ENCODE results near the gene PPM1F.

Gene PPM1F

GRCh38 chr22:21926728-21927127 is 25.9 kb downstream of the PPM1F start:
- no peak for DNase-seq (ENCODE audit: low read depth)
- H3K4me3 ChIP-seq (ENCODE audit: low read length): no peak overlapping the region
- TF ChIP-seq CTCF (IDR thresholded peaks at IDR 0.05; ENCODE audit: insufficient read depth, low read depth, low read length, missing control alignments): no peak

- TF ChIP-seq CTCF (IDR thresholded peaks at IDR 0.05; ENCODE audit: insufficient read depth, low read depth, low read length, missing control alignments): no peak
- DNase-seq (ENCODE audit: low read depth): no peak
- no peak overlapping the region for H3K4me3 ChIP-seq (ENCODE audit: low read length)
Measured at GRCh38 chr22:21923163-21923561, 29.5 kb downstream of the PPM1F start.

- no peak for DNase-seq (ENCODE audit: low read depth)
- H3K4me3 ChIP-seq (ENCODE audit: low read length): no peak overlapping the region
- TF ChIP-seq CTCF (IDR thresholded peaks at IDR 0.05; ENCODE audit: insufficient read depth, low read depth, low read length, missing control alignments): no peak
Measured at GRCh38 chr22:21922370-21923162, 30.1 kb downstream of the PPM1F start.

- DNase-seq (ENCODE audit: low read depth): no peak
- H3K4me3 ChIP-seq (ENCODE audit: low read length): no peak overlapping the region
- TF ChIP-seq CTCF (IDR thresholded peaks at IDR 0.05; ENCODE audit: insufficient read depth, low read depth, low read length, missing control alignments): no peak
Measured at GRCh38 chr22:21921729-21922128, 30.9 kb downstream of the PPM1F start.

GRCh38 chr22:21921184-21921721 is 31.4 kb downstream of the PPM1F start:
- no peak for TF ChIP-seq CTCF (IDR thresholded peaks at IDR 0.05; ENCODE audit: insufficient read depth, low read depth, low read length, missing control alignments)
- no peak for DNase-seq (ENCODE audit: low read depth)
- no peak overlapping the region for H3K4me3 ChIP-seq (ENCODE audit: low read length)

GRCh38 chr22:21920341-21921183 is 32.1 kb downstream of the PPM1F start:
- no peak for TF ChIP-seq CTCF (IDR thresholded peaks at IDR 0.05; ENCODE audit: insufficient read depth, low read depth, low read length, missing control alignments)
- DNase-seq (ENCODE audit: low read depth): peak; percentile 23
- no peak overlapping the region for H3K4me3 ChIP-seq (ENCODE audit: low read length)

Data from epithelial cell of esophagus (primary cell).